GM19035 (cell line): ENCODE data around the gene C12orf54.
"Not testable (repeated sequence)": the region's sequence is repeated elsewhere in the genome, so short reads cannot be mapped to it uniquely, and the experiment has no call there.

ENCODE experiments used
- ATAC-seq: cut with Tn5 transposase; IDR thresholded peaks from one replicate; pipeline ENCODE4 v1.9.1; 2021; ENCODE audit not compliant: unreplicated experiment

C12orf54 gene

DNA sequence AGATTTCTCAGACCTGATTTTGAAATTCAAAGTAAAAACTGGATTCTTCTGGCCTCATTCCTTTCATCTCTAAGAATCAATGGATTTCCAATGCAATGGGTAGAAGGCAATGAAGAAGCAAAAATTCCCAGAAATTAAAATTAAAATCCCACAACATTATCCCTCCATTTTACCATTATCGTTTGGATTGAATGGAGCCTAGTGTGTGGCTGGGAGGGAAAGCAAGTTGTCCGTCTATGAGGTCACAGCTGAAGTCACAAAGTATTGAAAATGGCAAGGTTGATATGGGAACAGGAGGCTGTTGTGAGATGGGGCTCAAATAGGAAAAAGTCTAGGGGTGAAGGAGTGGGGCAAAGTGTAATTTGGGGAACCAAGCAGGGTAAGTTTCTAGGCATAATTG, at the start of gene C12orf54:
C12orf54 (plus strand) TSS at position 301 of the 400 bp plus-strand sequence. CDS start 799 bp downstream, outside the sequence.
- no peak for ATAC-seq

DNA sequence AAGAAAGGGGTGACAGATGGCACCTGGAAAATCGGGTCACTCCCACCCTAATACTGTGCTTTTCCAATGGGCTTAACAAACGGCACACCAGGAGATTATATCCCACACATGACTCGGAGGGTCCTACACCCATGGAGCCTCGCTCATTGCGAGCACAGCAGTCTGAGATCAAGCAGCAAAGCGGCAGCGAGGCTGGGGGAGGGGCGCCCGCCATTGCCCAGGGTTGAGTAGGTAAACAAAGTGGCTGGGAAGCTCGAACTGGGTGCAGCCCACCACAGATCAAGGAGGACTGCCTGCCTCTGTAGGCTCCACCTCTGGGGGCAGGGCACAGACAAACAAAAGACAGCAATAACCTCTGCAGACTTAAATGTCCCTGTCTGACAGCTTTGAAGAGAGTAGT, 48.3 kb upstream of the C12orf54 start:
- not testable (repeated sequence) for ATAC-seq

DNA sequence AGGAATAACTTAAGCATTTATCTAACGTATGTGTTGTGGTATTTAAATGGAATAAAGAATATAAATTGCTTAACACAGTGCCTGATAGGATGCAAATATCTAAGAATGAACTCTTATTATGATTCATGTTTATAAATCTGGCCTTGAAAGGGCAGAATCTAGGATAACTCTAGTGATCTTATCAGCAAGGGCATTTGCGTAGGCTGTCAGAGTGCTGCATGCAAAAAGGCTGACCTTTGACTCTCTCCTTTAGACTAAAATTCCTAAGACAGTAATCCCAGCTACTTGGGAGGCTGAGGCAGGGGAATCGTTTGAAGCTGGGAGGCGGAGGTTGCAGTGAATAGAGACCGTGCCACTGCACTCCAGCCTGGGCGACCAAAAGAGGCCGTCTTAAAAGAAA, 41.2 kb upstream of the C12orf54 start:
- ATAC-seq = no peak

DNA sequence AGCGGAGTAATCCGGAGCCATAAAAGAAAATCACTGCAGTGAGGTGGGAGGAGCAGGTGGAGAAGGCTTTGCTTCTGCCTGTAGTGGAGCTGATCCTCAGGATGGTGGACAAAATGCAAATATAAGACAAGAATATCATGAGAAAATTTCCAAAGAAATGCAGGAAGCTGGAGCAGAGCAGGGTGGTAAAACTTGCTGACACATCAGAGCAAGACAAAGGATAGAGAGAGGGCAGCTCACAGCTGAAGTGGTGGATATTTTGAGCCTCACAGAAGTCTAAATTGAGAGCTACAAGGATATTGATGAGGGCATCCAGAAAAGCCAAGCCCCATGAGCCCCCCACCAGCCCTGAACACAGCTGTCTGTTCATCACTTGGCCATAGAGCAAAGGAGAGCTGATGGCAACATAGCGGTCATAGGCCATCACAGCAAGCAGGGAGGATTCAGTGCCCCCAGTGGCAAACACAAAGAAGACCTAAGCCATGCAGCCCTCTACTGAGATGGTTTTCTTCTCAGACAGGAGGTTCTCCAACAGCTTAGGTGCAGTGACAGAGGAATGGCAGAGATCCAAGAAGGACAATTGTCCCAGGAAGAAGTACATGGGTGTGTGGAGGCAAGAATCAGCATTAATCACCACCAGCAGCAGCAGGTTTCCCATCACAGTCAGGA, 40.0 kb upstream of the C12orf54 start:
- no peak for ATAC-seq

DNA sequence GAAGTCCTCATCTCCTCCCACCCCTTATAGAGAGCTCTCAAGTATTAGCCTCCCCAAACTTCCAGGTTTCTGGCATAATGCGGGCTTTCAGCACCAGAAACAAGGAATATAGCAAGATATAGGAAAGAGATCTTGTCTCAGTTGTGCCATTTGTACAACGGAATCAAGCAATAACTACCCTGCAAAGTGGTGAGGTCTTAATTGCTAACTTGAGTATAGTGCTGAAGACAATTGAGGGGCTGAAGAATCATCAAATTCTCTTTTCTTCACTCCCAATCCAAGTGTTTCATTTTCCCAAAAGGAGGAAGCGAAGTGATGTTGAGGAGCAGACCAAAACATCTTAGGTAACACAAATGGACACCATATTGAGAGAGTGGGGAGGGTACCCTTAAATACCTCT, 36.8 kb upstream of the C12orf54 start:
- no peak for ATAC-seq

DNA sequence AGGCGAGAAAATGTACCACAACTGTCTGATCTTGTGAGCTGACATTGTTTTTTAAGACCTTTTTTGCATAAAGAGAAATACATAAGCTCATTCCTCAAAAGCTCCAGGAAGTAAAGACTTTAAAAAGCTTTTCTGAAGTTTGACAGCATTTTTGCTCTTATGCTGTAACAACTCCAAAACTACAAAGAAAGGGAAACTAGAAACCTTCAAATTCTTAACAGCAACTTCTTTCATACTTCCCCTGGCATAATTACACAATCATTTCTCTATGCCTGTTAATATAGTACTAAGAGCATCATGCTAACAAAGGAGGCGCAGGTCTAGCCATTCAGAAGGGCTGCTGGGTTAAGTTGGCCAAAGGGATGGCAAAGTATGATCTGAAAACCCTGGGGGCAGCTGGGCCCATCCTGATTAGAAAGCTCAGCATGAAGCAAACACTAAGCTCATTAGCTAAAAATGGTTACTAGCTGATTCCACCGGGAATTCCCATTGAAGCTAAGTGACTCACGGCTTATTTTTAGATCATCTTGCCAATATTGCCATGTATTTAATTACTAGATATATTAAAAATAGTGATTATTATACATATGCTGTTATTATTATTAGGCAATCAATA, 36.0 kb upstream of the C12orf54 start:
- ATAC-seq = no peak

DNA sequence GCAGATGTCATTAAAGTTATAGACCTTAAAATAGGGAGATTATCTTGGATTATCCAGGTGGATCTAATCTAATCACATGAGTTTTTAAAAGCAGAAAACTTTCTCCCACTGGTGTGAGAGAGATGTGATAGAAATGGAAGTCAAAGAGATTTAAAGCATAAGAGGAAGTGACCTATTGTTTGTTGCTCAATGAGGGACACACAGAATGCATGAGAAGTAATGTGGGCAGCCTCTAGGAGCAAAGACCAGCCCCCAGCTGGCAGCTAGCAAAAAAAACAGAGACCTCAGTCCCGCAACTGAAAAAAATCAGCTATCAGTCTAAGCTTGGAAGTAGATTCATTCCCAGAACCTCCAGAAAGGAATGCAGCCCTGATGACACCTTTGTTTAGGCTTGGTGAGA, 34.5 kb upstream of the C12orf54 start:
- no peak for ATAC-seq

DNA sequence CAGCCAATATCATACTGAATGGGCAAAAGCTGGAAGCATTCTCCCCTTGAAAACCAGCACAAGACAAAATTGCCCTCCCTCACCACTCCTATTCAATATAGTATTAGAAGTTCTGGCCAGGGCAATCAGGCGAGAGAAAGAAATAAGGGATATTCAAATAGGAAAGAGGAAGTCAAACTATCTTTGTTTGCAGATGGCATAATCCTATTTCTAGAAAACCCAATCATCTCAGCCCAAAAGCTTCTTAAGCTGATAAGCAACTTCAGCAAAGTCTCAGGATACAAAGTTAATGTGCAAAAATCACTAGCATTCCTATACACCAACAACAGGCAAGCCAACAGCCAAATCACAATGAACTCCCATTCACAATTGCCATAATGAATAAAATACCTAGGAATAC, 30.9 kb upstream of the C12orf54 start:
- ATAC-seq = no peak

DNA sequence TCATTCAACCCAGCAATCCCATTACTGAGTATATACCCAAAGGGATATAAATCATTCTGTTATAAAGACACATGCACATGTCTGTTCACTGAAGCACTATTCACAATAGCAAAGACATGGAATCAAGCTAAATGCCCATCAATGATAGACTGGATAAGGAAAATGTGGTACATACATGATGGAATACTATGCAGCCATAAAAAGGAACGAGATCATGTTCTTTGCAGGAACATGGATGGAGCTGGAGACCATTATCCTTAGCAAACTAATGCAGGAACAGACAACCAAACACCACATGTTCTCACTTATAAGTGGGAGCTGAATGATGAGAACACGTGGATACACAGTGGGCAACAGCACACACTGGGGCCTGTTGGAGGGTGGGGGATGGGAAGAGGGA, 29.3 kb upstream of the C12orf54 start:
- not testable (repeated sequence) for ATAC-seq

DNA sequence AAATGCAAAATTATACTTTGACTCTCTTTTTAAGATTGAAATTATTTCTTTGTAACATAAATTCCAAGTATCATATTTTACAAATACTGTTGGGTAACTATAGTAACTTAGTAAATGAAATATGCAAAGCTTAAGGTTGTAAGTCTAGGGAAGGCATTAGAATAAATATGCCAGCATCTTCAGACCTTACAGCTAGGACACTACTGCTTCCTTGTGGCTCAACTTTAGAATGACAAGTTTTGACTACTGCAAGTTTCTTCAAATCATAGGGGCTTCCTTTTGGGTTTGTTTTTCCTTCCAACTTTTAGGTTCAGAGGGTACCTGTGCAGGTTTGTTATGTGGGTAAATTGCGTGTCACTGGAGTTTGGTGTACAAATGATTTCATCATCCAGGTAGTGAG, 27.6 kb upstream of the C12orf54 start:
- no peak for ATAC-seq

DNA sequence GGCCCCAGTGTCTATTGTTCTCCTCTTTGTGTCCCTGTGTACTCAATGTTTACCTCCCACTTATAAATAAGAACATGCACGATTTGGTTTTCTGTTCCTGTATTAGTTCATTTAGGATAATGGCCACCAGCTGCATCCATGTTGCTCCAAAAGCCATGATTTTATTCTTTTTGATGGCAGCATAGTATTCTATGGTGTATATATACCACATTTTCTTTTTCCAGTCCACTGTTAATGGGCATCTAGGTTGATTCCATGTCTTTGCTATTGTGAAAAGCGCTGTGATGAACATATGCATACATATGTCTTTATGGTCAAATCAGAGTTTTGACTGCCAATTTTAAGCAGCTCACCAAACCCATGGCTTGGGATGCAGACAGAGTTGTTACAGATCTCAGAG, 27.2 kb upstream of the C12orf54 start:
- ATAC-seq = no peak

DNA sequence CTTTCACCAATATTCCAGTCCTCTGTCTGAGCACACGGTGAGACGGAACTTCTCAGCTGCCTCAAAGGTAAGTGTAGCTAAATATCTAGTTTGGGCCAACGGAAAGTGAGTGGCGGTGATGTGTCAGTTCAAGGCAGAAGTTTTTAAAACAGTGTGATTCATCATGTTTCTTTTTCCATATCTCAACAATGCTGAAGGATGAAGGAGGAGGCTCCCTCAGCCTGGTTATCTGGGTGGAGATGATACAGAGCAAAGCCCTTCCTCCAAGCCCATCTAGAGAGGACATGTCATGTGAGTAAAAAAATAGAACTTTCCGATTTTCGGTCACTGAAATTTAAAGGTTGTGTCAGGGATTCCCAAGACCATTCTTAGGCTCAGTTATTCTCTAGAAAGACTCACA, 23.0 kb upstream of the C12orf54 start:
- ATAC-seq = no peak

DNA sequence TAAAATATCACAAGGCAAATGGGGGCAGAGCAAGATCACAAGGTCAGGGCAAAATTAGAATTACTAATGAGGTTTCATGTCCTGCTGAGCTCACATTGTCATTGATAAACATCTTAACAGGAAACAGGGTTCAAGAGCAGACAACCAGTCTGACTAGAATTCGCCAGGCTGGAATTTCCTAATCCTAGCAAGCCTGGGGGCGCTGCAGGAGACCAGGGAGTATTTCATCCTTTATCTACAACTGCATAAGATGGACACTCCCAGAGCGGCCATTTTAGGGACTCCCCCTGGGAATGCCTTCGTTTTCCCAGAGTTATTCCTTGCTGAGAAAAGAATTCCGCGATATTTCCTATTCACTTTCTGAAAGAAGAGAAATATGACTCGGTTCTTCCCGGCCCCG, 13.3 kb upstream of the C12orf54 start:
- not testable (repeated sequence) for ATAC-seq

DNA sequence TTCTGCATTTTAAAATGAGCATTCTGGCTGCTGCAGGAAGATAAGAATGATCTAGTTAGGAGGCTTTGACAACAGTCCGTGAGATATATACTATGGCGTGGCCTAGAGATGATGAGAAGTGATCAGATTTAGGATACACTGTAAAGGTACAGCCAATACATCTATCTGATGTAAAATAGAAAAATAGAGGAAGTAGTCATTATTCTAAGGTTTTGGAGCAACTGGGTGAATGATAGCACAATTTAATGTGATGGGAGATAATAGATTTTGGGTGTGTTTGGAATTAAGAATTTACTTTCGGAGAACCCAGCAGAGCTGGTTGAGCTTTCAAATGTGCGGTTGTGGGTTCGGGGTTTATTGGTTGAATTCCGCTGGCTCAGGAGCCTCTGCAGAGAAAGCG, 10.0 kb upstream of the C12orf54 start, which contains the start of gene ANP32D:
ANP32D (plus strand) TSS at position 301 of the 400 bp plus-strand sequence. CDS start 106 bp downstream, outside the sequence.
- no peak for ATAC-seq

DNA sequence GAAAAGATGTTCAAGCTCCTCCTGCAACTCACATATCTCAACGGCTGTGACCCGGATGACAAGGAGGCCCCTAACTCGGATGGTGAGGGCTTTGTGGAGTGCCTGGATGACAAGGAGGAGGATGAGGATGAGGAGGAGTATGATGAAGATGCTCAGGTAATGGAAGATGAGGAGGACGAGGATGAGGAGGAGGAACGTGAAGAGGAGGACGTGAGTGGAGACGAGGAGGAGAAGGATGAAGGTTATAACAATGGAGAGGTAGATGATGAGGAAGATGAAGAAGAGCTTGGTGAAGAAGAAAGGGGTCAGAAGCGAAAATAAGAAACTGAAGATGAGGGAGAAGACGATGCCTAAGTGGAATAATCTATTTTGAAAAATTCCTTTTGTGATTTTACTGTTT, 9.2 kb upstream of the C12orf54 start:
- ATAC-seq = no peak

DNA sequence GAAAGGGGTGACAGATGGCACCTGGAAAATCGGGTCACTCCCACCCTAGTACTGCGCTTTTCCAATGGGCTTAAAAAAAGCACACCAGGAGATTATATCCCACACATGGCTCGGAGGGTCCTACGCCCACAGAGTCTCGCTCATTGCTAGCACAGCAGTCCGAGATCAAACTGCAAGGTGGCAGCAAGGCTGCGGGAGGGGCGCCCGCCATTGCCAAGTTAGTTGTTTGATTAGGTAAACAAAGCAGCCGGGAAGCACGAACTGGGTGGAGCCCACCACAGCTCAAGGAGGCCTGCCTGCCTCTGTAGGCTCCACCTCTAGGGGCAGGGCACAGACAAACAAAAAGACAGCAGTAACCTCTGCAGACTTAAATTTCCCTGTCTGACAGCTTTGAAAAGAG, 7.8 kb upstream of the C12orf54 start:
- ATAC-seq = not testable (repeated sequence)

DNA sequence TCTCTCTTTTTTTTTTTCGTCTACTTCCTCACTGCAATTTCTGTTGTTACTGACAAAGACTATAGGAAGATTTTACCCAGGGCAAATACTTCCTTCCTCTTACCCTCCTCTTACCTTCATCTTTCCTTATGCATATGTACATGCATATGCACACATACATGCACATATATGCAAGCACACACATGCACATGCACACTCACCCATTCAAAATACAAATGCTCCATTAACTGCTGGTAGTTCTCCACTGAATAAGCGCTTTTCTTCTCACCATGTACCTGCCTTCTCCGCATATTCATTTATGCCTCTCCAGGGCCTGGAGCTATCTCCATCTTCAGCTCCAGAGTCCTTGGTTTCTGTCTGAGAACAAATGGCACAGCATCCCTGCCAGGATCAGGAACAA, 632 bp downstream of the C12orf54 start:
- ATAC-seq = no peak

DNA sequence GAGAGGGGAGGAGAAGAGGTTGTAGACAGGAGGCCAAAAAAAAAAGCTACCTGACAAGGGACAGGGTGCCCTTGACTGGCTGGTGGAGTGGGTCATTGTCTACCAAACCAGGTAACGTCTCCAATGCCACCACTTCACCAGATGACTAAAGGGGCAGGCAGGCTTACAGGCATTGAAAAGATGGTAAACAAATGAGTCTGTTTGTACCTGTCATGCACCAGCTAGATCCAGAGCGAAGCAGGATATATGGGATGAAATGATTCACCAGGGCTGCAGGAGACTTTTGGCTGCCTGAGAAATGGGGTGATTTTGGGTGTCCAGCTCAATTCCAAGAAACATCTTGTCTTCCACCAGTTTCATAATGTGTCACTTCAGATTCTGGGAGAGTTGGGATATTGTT, 4.0 kb downstream of the C12orf54 start:
- no peak for ATAC-seq

DNA sequence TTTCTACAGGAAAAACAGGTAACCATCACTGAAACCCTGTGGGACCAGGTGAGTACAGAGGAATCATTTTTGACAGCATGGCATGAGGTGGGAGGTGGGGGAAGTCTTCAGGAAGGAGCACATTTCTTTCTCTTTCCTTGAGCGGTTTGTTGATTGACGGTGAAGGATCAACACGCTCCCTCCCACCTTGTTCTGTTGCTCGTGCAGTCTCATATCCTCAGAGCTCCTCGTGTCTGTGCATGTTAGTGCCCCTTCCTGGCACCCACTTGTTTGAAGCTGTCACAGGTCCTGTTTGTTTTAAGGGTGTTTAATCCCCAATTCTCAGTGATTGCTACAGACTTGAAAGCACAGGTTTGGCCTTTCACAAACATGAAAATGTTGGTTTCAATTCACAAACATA, 4.4 kb downstream of the C12orf54 start:
- ATAC-seq = no peak

DNA sequence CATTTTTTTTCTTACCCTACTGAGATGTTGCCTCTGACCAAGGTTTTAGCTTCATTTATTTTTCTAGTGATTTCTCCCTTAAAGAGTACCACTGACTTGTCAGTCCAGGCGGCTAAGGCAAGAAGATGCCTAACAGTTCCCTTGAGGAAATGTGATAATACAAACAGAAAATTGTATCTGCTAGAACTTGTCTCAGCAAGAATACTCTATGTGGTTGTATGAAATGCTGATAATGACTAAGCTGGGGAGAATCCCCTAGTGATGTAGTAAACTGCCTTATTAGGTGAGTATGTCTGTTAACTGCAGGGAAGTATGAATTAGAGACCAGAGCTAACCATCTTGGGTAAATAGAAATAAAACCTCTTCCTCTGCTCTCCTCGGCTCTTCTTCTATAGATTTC, 6.7 kb downstream of the C12orf54 start:
- peak; percentile 99 for ATAC-seq

DNA sequence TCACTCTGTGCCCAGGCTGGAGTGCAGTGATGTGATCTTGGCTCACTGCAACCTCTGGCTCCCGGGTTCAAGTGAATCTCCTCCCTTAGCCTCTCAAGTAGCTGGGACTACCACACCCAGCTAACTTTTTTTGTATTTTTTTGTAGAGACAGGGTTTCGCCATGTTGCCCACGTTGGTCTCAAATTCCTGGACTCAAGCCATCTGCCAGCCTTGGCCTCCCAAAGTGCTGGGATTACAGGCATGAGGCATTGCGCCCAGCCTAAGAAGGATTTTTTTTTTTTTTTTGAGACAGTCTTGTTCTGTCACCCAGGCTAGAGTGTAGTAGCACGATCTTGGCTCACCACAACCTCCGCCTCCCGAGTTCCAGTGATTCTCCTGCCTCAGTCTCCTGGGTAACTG, 7.2 kb downstream of the C12orf54 start:
- ATAC-seq = not testable (repeated sequence)

DNA sequence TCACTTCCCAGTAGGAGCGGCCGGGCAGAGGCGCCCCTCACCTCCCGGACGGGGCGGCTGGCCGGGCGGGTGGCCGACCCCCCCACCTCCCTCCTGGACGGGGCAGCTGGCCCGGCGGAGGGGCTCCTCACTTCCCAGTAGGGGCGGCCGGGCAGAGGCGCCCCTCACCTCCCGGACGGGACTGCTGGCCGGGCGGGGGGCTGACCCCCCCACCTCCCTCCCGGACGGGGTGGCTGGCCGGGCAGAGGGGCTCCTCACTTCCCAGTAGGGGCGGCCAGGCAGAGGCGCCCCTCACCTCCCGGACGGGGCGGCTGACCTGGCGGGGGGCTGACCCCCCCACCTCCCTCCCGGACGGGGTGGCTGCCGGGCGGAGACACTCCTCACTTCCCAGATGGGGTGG, 18.0 kb downstream of the C12orf54 start:
- not testable (repeated sequence) for ATAC-seq

DNA sequence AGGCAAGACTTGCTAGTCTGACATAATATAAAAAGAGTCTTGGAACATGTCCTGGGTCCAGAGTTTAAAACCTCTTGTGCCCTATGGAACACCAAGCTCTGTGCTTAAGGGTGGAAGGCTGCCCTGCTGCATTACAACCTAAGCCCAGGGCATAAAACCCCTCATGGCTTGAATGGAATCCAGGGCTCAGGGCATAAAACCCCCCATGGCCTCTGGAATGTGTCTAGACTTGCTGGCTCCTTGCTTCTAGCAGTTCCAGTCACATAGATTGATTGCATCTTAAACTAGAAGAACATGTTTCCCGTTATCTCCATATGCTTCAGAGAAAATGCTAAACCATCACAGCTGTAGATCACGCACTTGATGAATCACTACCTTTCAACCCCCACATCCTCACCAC, 24.5 kb downstream of the C12orf54 start:
- not testable (repeated sequence) for ATAC-seq
